HG02943 (cell line): ENCODE results near the gene PPP1R3G.

ENCODE experiments used
- ATAC-seq: cut with Tn5 transposase; IDR thresholded peaks from one replicate; pipeline ENCODE4 v1.9.1; 2021; ENCODE audit warnings: mild to moderate bottlenecking, low read depth, moderate library complexity; ENCODE audit not compliant: unreplicated experiment

PPP1R3G gene

GRCh38 chr6:5136851-5137250 lies 51.7 kb downstream of the PPP1R3G start:
- ATAC-seq = no peak
